GM19351 (cell line): ENCODE data around the gene MCOLN3.
A peak's percentile ranks its signal among the peaks of the same experiment; 100 is the strongest.
"Not testable (repeated sequence)": the region's sequence is repeated elsewhere in the genome, so short reads cannot be mapped to it uniquely, and the experiment has no call there.

Experiments
- ATAC-seq: cut with Tn5 transposase; IDR thresholded peaks from one replicate; pipeline ENCODE4 v1.9.1; 2021; ENCODE audit warnings: mild to moderate bottlenecking, moderate library complexity; ENCODE audit not compliant: unreplicated experiment

MCOLN3 gene

GRCh38 chr1:84995484-84996334, 52.6 kb downstream of the MCOLN3 start:
- ATAC-seq: peak; percentile 54

- ATAC-seq: peak; percentile 32
Observed at GRCh38 chr1:84991097-84991920, 57.0 kb downstream of the MCOLN3 start.

DNA sequence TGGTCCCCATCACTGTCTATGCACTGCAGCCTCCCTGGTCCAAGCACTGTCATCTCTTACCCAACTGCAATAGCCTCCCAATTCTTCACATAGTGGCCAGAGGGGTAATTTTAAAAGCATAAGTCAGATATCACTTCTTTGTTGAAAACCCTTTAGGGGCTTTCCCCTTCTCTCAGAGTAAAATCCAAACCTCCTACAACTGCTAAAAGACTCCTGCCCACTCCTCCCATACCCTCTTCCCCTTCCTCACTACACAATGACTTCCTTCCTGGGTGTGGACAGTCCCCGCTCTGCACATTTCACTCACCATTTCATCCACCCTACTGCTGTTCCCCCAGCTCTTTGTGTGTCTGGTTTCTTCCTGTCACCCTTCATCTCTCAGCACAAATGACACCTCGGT, 59.7 kb downstream of the MCOLN3 start:
- ATAC-seq: peak; percentile 74

GRCh38 chr1:84986561-84986960, 61.7 kb downstream of the MCOLN3 start:
- not testable (repeated sequence) for ATAC-seq

- peak; percentile 43 for ATAC-seq
Observed at GRCh38 chr1:84985365-84985764, 62.9 kb downstream of the MCOLN3 start.

DNA sequence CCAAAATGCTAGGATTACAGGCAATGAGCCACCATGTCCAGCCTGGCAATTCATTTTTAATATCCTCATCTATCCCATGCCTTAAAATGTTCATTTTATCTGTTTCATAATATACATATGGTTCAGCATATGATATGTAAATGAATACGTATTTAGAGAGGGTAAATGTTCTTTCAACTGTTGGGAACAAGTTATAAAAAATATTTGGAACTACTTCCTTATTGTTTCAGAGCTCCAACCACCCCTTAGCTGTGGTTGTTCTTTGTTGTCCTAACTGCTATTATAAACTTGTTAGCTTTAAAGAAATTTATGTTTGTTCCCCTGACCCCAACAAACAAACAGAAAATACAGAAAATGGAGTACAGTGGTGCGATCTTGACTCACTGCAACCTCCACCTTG, 65.9 kb downstream of the MCOLN3 start:
- ATAC-seq: no peak

- ATAC-seq: peak; percentile 41
Observed at GRCh38 chr1:84975035-84975434, 73.3 kb downstream of the MCOLN3 start.

DNA sequence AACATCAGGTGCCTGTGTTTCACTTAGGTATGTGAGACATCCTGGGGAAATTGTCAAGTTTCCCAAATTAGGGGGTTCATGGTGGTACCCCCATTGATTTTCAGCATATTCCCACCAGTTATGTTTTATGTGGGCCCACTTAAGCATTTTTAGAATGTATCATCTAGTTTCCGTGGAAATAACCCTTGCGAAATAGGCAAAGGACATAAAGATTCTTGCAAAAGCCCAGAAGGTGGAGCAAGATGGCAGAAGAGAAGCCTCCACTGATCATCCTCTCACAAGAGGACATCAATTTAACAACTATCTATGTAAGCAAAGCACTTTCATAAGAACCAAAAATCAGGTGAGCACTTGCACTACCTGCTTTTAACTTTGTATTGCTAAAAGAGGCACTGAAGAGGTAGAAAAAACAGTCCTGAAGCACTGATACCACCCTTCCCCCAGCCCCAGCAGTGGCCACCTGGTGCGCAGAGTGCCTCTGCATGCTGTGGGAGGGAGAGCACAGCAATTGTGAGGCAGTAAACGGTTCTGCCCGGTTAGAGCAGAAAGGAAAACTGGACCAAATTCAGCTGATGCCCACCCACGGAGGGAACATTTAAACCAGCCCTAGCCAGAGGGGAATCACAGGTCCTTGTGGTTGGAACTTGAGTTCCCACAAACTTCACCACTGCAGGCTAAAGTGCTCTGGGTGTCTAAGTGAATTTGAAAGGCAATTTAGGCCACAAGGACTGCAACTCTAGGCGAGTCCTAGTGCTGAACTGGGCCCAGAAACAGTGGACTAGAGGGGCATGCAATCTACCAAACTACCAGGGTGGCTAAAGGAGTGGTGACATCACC, 74.6 kb downstream of the MCOLN3 start:
- ATAC-seq: peak; percentile 50

DNA sequence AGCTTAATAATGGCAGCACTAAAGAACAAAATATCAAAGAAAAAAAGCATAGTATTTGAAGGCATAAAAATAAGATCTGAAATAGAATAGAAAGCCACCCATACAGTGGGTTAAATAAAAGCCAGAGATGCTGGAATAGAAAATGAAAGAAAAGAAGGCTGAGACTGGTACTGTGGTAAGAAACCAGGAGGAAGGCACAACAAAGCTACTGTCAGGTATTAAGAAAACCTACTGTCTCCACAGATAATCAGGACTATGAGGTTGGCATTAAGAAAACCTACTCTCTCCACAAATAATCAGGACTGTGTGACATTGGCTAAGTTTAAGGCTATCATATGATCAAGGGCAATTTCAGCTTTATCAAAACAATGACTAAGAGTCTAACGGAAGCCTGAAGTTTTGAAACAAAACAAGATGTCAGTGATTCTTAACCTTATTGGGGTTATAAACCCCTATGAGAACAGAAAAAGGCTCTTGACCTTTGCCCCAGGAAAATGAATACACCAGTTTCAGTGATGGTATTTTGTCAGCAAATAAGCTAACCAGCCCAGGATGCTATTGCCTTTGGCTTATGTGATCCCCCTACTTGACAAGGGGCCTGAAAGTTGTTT, 75.8 kb downstream of the MCOLN3 start:
- no peak for ATAC-seq

DNA sequence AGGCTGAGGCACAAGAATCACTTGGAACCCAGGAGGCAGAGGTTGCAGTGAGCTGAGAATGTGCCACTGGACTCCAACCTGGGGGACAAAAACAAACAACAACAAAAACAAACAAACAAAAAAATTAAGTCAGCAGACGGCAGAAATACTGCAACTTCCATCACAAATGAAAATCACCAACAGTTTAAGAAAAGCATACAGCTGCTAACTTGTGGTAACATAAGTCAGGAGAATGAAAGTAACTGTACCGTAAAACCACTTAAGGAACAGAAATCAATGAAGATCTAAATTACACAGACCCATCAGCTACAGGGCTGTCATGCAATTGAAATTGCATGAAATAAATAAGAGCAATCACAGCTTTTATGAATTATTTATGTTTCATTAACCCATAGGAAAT, 76.3 kb downstream of the MCOLN3 start:
- no peak for ATAC-seq

DNA sequence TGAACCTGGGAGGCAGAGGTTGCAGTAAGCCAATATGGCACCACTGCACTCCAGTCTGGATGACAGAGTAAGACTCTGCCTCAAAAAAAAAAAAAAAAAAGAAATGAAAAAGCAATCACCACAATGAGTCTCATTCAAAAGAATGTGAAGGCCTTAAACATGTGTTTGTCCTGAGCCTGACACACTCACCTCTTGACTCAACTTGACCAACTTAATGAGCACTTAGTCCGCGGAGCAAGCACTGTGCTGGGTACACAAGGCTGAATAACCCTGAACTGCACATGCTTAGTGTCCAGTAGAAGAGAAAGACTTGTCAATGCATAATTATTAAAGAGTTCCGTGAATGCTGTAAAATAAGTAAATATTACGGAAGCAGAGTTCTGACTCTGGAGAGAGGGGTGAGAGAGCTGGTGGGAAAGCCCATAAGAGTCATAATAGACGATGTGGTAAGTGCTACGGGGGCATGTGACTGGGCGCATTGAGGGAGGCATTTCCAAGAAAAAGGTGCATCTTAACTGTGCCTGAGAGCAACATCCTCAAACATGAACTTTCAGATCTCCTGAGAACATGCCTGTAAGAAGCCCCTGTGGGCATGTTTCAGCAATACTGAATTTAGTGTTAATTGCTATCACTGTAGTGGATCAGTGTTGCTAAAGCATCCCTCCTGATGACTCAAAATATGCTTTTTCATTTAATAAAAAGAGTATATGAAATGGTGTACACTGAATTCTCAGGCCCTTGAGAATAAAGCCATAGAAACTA, 78.6 kb downstream of the MCOLN3 start:
- ATAC-seq: peak; percentile 36

DNA sequence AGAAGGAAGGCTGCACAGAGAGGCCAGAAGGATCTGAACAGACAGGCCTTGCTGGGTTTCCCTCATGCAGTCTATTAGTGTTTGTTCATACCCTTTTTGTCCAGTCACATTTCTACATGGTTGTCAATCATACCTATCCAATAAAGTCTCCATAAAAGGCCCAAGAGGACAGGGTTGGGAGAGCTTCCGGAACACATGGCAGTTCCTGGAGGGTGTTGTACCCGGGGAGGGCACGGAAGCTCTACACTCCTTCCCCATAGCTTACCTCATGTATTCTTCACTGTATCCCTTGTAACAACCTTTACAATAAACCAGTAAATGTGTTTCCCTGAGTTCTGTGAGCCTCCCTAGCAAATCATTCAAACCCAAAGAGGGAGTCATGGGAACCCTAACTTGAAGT, 79.4 kb downstream of the MCOLN3 start:
- no peak for ATAC-seq

DNA sequence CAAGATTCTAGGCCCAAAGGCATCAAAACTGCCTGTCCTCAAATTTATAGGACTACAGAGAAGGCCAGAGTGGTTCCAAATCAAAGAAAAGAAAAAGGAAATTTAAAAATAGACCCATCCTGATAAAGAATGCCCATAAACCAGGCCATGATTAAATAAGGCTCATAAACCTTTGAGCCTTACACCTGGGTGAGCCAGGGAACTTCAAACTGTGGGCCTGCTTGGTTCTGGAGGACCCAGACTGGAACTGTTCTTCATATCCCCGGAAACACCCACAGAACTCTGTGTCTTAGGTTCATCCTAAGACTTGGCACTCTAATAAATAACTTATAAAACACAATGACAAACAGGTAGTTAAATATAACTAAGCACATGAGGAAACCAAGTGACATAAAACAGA, 80.2 kb downstream of the MCOLN3 start:
- no peak for ATAC-seq
